Caki2 (cell line): Measurements from ENCODE around the gene TUBA1C. TPM values are rescaled to one million over a fixed set of nuclear protein-coding genes. Genes with fewer than 3 reads are reported as not detected.
A peak's percentile ranks its signal among the peaks of the same experiment; 100 is the strongest.

Experiments used
- DNase-seq: peaks from one replicate; pipeline ENCODE4 v3.0.0-alpha.2; 2015; ENCODE audit warnings: low read depth
- in situ Hi-C: cut with HindIII; loops from 2 replicates; pipeline ENCODE4 v1.10.0; 2016; ENCODE audit warnings: low sequenced_read_pairs, low pct_unique_long_range_greater_than_20kb, mixed read lengths
- total RNA-seq: library from RNA; depleted of rRNA; stranded (reverse); fragments of >200 nt; shearing (Covaris generic); gene quantifications from 2 replicates; pipeline ENCODE4 v1.2.3, GENCODE V29; 2014; ENCODE audit warnings: low replicate concordance; rRNA removed

TUBA1C gene
- total RNA-seq = 755 and 799 TPM in 2 replicates

DNA sequence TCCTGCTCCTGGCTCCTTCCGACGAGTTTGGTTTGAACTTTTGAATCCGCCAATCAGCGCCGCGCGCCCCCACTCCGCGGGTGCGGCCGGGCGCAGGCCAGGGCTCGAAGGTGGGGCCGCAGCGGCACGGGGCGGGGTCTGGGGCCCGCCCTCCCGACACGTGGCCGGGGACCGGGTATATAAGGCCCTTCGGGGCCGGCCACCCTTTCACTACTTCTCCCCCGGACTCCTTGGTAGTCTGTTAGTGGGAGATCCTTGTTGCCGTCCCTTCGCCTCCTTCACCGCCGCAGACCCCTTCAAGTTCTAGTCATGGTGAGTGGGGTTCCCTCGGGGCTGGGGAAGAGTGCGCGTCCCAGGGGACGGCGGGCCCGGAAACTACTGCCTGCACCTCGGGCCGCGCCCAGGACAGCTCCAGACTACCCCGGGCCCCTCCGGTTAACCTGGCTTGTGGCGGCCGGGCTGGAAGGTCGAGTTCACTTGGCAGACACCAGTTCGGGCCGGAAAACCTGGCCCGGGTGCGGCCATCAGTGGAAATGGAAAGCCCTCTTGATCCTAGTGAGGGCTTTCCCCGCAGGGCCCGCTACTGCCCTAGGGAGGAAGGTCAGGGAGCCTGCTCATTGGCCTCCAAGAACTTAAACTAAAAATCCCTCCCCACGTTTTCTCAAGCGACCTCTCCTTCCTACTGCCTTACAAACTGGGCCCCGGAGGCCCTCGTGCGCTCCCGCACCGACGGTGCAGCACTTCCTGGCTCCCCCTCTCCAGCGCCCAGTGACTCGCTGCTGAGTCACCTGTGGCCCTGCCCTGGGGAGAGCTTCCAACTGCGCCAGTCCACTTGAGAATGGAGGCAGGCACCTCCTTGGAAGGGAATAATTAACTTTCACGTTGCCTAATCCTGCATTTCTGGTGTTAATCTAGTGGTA is at the start of gene TUBA1C:
TUBA1C (plus strand) TSS at position 210 of the 920 bp plus-strand sequence; CDS start at position 310, 100 bp downstream.
- in situ Hi-C loops = no loop called here

DNA sequence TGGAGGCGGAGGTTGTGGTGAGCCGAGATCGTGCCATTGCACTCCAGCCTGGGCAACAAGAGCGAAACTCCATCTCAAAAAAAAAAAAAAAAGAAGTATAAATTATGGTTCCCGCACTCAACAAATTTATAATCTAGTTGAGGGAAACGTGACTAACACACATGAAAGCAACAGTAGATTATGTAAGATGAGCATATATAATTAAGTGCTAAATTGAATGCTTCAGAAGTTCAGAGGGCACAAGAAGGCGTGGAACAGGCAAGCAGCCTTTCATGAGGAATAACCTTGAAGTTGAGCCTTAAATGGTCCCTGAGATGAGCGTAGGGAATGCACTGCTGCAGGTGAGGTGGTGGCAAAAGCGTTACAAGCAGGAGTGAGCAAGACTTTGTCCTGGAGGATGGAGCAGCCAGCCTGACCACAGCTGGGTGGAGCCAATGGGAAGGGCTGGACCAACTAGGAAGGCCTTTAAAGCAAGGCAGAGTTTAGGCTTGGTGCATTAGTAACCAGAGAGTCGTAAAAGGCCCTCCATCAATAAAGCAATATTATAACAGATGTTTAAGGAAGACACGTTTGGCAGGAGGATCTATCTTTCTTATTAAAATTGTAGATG is 45.4 kb upstream of the TUBA1C start:
- in situ Hi-C loops = no loop called here
- no peak for DNase-seq

More for the DNA sequence above, at the start of gene TUBA1C:
- DNase-seq = peak; percentile 97

DNA sequence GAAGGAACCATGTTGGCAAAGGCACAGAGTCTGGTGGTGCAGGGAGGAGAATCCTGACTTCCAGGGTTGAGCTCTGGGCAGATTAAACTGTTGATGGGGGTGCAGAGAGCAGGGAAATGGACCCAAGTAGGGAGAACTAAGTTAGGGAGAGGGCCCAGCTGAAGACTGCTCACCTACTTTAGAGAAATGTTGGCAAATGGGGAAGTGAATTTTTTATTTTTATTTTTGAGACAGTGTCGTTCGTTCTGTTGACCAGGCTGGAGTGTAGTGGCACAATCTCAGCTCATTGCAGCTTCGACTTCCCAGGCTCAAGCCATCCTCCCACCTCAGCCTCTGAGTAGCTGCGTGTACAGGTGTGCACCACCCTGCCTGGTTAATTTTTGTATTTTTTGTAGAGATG is 43.9 kb upstream of the TUBA1C start:
- DNase-seq = no peak
- in situ Hi-C loops = no loop called here

DNA sequence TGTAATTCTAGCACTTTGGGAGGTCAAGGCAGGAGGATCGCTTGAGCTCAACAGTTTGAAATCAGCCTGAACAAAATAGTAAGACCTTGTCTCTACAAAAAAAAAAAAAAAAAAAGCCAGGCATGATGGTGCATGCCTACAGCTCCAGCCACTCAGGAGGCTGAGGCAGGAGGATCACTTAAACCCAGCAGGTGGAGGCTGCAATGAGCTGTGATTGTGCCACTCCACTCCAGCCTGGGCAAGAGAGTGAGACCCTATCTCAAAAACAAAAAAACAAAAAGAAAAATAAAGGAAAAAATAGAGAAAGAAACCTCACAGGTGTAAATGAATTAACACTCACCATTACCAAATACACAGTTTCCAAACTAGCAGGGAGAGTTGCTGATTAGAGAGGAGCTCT is 41.8 kb upstream of the TUBA1C start:
- in situ Hi-C loops = no loop called here

DNA sequence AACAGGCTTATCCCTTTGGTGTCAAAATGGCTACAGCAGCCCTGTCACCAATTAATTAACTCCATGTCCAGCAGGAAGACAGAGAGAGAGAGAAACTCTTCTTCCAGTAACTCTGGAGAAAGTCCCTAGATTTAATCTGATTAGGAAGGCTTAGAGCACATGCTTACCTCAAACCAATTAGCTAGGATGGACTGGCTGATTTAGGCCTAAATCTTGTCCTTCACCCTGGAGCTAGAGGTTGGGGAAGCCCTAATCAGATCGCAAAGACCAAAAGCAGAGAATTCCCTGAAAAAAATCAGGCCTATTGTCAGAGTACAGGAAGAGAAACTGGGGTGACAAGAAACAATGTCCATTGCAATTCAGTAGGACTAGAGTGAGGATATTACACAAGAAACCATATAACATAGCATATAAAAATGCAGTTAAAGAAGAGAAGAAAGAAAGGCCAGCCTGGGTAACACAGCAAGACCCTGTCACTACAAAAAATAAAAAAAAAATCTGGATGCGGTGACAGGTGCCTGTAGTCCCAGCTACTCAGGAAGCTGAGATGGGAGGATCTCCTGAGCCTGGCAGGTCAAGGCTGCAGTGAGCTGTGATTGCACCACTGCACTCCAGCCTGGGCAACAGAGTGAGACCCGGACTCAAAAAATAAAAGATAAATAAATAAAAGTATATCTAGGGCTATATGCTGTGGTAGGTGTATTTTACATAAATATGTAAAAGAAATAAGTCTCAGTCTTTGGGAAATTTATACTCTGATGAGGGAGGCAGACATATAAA is 41.1 kb upstream of the TUBA1C start:
- no peak for DNase-seq
- in situ Hi-C loops = no loop called here

More for the DNA sequence above, 41.8 kb upstream of the TUBA1C start:
- DNase-seq = no peak

DNA sequence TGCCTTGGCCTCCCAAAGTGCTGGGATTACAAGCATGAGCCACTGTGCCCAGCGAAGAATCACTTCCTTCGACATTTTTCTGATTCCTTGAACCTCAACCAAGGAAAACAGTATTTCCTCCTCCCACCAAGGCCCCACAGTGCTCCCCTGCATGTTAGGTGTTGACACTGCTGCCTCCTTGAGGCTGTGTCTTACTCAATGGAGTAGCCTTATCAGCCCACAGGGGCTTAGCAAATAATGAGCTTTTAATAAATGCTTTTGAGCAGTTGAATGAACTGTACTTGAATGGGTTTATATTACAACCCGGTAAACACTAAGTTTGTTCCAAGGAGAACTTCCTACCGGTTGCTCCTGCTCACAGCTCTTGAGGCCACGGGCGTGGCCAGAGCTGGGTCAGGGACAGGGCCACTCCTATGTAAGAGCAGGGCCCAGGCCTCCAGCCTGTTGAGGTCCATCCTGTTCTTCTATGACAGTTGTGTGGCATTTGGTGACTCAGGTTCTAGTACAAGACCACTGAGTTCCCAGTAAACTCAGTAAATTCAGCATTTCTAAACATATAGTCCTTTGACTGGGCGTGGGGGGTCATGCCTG is 39.2 kb upstream of the TUBA1C start:
- DNase-seq = peak; percentile 37
- in situ Hi-C loops = no loop called here

DNA sequence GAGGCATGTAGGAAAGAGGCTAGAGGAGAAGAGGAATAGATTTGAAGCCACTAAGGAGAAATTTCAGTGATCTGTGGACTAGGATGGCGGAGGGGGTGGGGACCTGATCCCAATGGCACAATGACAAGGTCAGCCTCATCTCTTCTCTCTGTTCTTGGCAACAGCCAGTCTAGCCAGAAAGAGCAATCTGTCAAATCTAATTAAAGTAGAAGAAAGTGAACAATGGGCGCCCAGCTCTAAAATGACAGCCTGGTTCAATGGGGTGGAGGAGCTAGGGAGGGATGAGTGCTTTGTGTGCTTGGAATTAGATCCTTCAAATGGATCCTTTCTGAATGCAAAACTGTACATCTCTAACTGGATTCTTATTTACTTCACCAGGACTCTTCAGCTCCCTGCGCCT is 37.2 kb upstream of the TUBA1C start:
- in situ Hi-C loops = no loop called here
- DNase-seq = no peak

DNA sequence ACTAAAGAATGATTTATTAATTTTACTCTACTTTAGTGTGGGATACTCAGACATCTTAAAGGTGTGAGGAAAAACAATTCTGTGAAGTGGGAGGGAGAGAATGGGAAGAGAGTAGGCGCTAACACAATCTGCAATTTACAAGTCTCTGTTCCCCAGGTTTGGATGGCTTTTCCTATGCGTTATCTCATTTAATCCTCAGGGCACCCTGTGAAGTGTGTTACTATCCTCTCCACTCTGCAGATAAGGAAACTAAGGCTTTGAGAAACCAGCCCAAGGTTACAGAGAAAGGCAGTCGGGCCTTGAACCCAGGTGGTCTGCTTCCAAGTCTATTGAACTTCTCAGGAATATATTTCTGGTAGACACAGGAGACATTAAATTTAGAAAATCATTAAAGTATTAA is 36.2 kb upstream of the TUBA1C start:
- in situ Hi-C loops = no loop called here
- DNase-seq = no peak

DNA sequence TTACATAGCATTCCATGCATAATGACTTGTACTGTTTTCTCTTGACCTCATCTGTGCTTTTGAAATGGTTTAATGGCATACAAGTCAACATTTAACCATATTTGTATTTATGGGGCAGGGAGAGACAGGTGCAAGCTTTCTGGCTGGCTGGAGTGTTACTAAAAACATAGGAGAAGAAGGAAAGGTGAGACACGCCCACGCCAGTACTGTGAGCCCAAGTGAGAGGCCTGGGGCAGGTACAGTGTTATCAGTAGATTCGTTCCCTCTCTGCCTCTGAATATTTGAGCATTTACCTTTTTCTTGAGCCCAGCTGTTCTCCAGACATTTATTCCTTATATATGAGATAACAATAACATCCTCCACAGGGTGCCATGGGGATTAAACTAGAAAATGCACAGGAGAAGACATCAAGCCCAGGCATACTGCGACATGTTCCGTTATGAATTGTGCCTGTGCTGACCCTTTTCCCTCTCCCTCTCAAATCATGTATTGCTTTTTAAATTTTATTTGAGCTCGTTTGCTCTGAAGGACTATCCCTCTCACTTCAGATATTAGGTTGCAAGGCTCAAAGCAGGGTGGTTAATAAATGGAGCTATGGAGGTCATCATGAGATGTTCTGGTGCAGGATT is 34.6 kb upstream of the TUBA1C start:
- in situ Hi-C loops = loop anchor here (10.0 kb wide), 1 partner anchor 165 kb away; the partner anchor contains the start of genes KMT2D and RHEBL1

DNA sequence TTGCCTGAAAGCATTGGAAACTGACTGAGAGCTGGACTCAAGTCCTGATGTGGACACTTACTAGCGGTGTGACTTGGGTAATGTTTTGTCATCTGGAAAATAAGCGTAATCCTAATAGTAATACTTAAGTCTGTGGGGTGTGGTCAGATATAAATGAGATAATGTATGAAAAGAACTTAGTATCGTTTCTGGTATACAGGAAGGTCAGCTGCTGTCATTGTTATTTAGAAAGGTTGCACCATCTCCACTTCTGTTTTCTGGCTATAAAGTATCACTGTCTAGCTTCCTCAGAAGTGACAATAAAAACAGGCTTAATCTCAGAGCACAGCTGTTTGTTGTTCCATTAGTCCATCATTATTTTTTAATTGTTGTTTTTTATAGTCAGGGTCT is 34.1 kb upstream of the TUBA1C start:
- in situ Hi-C loops = loop anchor here (10.0 kb wide), 1 partner anchor 166 kb away; the partner anchor contains the start of genes KMT2D and RHEBL1
- no peak for DNase-seq

More for the DNA sequence above, 34.6 kb upstream of the TUBA1C start:
- no peak for DNase-seq

DNA sequence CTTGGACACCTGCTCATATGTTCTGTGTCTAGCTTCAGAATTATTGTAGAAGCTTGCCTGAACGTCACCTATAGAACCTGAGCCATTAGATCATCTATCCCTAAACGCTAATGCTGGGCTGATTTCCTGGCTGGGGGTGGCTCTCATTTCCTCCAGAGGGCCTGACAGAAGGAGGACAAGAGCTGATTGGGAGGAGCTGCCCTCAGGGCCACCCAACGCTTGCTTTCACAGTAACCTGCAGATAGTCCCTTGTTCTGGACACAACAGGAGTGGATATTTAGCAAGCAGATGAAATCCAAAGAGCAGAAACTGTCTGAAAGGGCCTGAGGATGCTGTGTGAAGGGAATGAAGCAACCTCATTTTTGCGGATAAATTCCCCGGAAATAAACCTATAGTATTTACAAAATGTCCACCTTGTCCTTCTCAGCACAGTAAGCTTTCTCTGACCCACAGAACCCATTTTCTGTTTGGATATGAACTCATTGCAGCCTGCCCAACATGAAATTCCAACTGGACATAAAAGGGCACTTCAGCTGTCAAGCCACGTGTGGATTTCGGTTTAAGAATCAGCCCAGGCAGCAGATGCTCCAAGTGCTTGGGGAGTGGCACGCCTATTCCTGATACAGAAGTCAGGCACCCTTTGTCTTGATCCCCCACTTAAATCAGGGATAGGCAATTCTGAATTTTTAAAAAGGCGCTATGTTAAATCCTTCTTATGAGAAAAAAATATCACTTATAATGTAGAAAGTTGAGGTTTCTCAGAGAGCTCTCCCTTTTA is 32.8 kb upstream of the TUBA1C start:
- in situ Hi-C loops = loop anchor here (10.0 kb wide), 1 partner anchor 167 kb away; the partner anchor contains the start of genes KMT2D and RHEBL1

DNA sequence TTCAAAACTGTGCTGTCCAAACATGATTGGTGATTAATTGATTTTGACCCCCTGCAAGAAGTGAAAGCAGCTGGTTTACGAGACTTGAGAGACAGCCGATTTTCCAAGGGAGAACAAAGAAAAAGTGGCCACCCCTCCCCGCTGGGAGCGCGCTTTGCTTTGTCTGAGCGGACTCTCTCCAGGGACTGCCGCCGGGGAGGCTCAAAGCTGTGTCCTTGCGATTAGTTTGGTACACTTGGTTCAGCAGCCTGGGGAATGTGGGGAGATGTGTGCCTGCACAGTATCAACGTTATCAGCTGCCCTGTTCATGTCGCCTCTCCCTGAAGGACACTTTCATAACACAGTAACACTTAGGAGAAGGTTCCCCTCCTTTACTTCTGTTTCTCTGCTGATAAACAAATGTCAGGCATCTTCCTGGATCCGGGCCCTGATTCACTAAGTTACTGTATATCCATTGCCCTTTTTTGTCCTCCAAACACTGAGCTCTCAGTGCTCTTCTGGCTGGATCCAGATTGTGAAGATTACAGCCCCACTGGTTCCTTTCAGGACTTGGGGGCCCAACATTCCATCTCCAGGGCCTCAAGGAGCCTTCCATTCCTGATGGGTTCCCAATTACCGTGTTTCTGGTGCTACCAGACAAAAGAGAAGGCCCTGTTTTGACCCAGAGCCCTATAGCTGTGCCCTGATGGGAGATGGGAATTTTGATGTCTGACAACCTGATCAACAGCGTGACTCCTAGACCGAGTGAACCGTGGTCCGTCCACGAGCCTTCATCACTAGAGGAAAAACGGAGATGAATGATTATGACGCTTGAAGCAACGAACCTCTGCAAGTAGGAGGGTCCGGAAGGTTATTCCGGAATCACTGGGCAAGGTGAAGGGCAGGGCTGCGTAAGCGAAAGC is 31.7 kb upstream of the TUBA1C start:
- in situ Hi-C loops = loop anchor here (10.0 kb wide), 1 partner anchor 168 kb away; the partner anchor contains the start of genes KMT2D and RHEBL1
- no peak for DNase-seq

More for the DNA sequence above, 32.8 kb upstream of the TUBA1C start:
- no peak for DNase-seq

DNA sequence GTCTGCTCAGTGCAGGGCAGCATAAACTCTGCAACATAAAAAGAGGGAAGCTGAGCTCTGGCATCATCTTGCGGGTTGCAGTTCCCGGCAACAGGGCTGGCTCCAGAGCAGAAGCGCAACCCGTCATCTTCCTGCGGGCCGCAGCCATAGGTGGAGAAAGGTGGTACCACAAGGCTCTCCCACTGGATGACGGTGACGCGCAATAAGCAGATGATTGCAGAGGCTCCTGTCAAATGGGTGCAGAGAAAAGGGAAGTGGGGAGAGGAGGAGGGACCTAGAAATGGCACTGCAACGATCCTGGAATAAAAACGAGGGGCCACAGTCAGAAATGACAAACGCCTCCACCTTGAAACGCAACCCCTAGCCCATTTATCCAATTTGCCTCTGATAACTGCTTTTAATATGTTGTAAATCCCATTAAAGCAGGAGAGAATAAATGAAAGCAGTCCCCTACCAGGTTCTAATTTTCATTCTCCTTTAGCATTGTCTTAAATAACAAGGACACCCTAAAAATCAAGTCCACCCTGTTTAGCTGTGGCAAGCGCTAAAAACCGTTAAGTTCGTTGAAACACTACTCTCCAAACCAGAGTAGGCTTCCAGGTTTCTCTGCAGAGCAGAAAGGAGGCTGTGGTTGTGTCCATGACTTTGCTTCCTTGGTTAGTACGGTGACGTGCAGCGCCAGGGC is 30.9 kb upstream of the TUBA1C start:
- in situ Hi-C loops = loop anchor here (10.0 kb wide), 1 partner anchor 169 kb away; the partner anchor contains the start of genes KMT2D and RHEBL1
- DNase-seq = no peak

DNA sequence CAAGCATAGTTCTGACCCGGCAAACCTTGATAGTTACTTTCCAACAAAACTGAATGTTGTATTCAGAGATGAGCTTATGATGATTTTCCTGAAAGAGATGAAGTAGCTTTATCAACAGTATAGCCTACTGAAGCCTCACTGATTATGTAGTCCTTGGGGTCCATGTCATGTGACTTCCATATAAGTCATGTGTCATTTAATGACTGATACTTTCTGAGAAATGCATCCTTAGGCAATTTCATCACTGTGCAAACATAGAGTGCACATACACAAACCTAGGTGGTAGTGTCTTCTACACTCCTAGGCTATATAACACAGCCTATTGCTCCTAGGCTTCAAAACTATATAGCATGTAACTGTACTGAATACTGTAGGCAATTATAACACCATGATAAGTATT is 28.5 kb upstream of the TUBA1C start:
- DNase-seq = no peak
- in situ Hi-C loops = loop anchor here (10.0 kb wide), 1 partner anchor 172 kb away; the partner anchor contains the start of genes KMT2D and RHEBL1

DNA sequence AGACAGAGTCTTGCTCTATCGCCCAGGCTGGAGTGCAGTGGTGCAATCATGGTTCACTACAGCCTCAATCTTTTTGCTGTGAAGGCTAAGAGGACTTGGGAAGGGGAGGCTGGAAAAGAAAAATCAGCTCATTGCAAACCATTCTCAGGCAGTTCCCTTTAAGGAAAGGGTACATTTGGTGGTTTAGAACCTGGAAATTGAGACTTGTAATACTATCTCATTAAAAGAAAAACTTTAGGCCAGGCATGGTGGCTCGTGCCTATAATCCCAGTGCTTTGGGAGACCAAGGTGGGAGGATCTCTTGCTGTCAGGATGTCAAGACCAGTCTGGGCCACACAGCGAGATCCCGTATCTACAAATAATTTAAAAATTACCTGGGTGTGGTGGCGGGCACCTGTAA is 21.3 kb upstream of the TUBA1C start:
- DNase-seq = no peak
- in situ Hi-C loops = no loop called here
